Measurements from ENCODE around the gene CLCN2.
"Not testable (repeated sequence)": the region's sequence is repeated elsewhere in the genome, so short reads cannot be mapped to it uniquely, and the experiment has no call there.

Gene CLCN2

GRCh38 chr3:184345317-184346144 lies 15.9 kb downstream of the CLCN2 start:
- no peak for DNase-seq (ENCODE audit: low read depth)

GRCh38 chr3:184344579-184345316 lies 16.7 kb downstream of the CLCN2 start:
- no peak for DNase-seq (ENCODE audit: low read depth)

GRCh38 chr3:184343200-184343876 lies 18.1 kb downstream of the CLCN2 start:
- DNase-seq (ENCODE audit: low read depth): no peak

GRCh38 chr3:184341925-184342324 lies 19.5 kb downstream of the CLCN2 start:
- no peak for DNase-seq (ENCODE audit: low read depth)

GRCh38 chr3:184339451-184340135 lies 21.8 kb downstream of the CLCN2 start:
- not testable (repeated sequence) for DNase-seq (ENCODE audit: low read depth)

- DNase-seq (ENCODE audit: low read depth): no peak
These were observed 22.4 kb downstream of the CLCN2 start for GRCh38 chr3:184339001-184339400.

GRCh38 chr3:184338511-184338945 lies 22.9 kb downstream of the CLCN2 start:
- DNase-seq (ENCODE audit: low read depth): no peak

- DNase-seq (ENCODE audit: low read depth): no peak
These were observed 23.4 kb downstream of the CLCN2 start for GRCh38 chr3:184337981-184338380.

GRCh38 chr3:184337399-184337714 lies 24.0 kb downstream of the CLCN2 start, which contains the start of gene FAM131A:
TSS of gene FAM131A (plus strand) at chr3:184337600. CDS start at chr3:184337631, 31 bp downstream.
- DNase-seq (ENCODE audit: low read depth): no peak

- no peak for DNase-seq (ENCODE audit: low read depth)
These were observed 24.6 kb downstream of the CLCN2 start for GRCh38 chr3:184336547-184337398.

- DNase-seq (ENCODE audit: low read depth): peak; percentile 77
These were observed 25.5 kb downstream of the CLCN2 start for GRCh38 chr3:184335661-184336546.

- no peak for DNase-seq (ENCODE audit: low read depth)
These were observed 26.1 kb downstream of the CLCN2 start for GRCh38 chr3:184335291-184335660.

- DNase-seq (ENCODE audit: low read depth): peak; percentile 21
These were observed 26.8 kb downstream of the CLCN2 start for GRCh38 chr3:184334470-184335158.

- no peak for DNase-seq (ENCODE audit: low read depth)
These were observed 27.7 kb downstream of the CLCN2 start for GRCh38 chr3:184333700-184334099.

- no peak for DNase-seq (ENCODE audit: low read depth)
These were observed 28.2 kb downstream of the CLCN2 start for GRCh38 chr3:184333190-184333589.

- DNase-seq (ENCODE audit: low read depth): no peak
These were observed 28.9 kb downstream of the CLCN2 start for GRCh38 chr3:184332370-184333090.

GRCh38 chr3:184328516-184328915 lies 32.9 kb downstream of the CLCN2 start:
- no peak for DNase-seq (ENCODE audit: low read depth)

- no peak for DNase-seq (ENCODE audit: low read depth)
These were observed 34.2 kb downstream of the CLCN2 start for GRCh38 chr3:184327171-184327570.

Measured in stimulated activated CD8-positive, alpha-beta memory T cell treated with anti-CD3 and anti-CD28 coated beads, Interleukin-4, amount 100 ng/mL, for 24 hours (primary cell).